SJSA1 (cell line): Measurements from ENCODE around the gene UNC45B. TPM values are rescaled to one million over a fixed set of nuclear protein-coding genes. Genes with fewer than 3 reads are reported as not detected.
"Not testable (repeated sequence)": the region's sequence is repeated elsewhere in the genome, so short reads cannot be mapped to it uniquely, and the experiment has no call there.

Source experiments
- DNase-seq, 2 experiments: peaks; one replicate each; pipeline ENCODE4 v3.0.0-alpha.2; 2015 to 2020; ENCODE audit warnings: low spot score in 2 of 2, low read depth in 1 of 2
- H3K27ac ChIP-seq: fragments of 250-450 bp; sonication (Bioruptor Pico); 2 replicates; pipeline ENCODE4 v1.5.1; 2020; ENCODE audit warnings: mild to moderate bottlenecking, moderate library complexity
- H3K27me3 ChIP-seq: fragments of 250-450 bp; sonication (Bioruptor Pico); replicated peaks from 2 replicates; pipeline ENCODE4 v1.5.1; 2020; ENCODE audit warnings: mild to moderate bottlenecking, moderate library complexity
- H3K36me3 ChIP-seq: fragments of 250-450 bp; sonication (Bioruptor Pico); 2 replicates; pipeline ENCODE4 v1.5.1; 2020; ENCODE audit warnings: mild to moderate bottlenecking
- H3K4me1 ChIP-seq: fragments of 250-450 bp; sonication (Bioruptor Pico); replicated peaks from 2 replicates; pipeline ENCODE4 v1.6.1; 2021; ENCODE audit warnings: mild to moderate bottlenecking
- H3K4me3 ChIP-seq: fragments of 250-450 bp; sonication (Bioruptor Pico); 2 replicates; pipeline ENCODE4 v1.5.1; 2020; ENCODE audit warnings: mild to moderate bottlenecking
- H3K9me3 ChIP-seq: fragments of 250-450 bp; sonication (Bioruptor Pico); replicated peaks from 2 replicates; pipeline ENCODE4 v1.5.1; 2020; ENCODE audit warnings: mild to moderate bottlenecking
- total RNA-seq: library from RNA; depleted of rRNA; stranded (reverse); fragments of >200 nt; shearing (Covaris generic); gene quantifications from 2 replicates; pipeline ENCODE4 v1.2.3, GENCODE V29; 2014

UNC45B gene
- total RNA-seq, 1 experiment from 2014 or later, result not detected

- DNase-seq, result no peak
- no peak overlapping the region for H3K27ac ChIP-seq
Measured at GRCh38 chr17:35129973-35130351, 17.7 kb upstream of the UNC45B start.

GRCh38 chr17:35130392-35130791 is 17.2 kb upstream of the UNC45B start:
- H3K27me3 ChIP-seq, result no peaks in the 10 kb centered on the region
- DNase-seq, result no peak
- peaks cover 43% of the 10 kb centered on the region for H3K36me3 ChIP-seq
- H3K4me3 ChIP-seq, result no peak overlapping the region
- H3K4me1 ChIP-seq, result no peaks in the 10 kb centered on the region
- no peak overlapping the region for H3K27ac ChIP-seq
- no peaks in the 10 kb centered on the region for H3K9me3 ChIP-seq

More at GRCh38 chr17:35129973-35130351, 17.7 kb upstream of the UNC45B start:
- no peaks in the 10 kb centered on the region for H3K9me3 ChIP-seq
- H3K27me3 ChIP-seq, result no peaks in the 10 kb centered on the region
- peaks cover 38% of the 10 kb centered on the region for H3K36me3 ChIP-seq
- no peaks in the 10 kb centered on the region for H3K4me1 ChIP-seq
- H3K4me3 ChIP-seq, result no peak overlapping the region

- H3K27ac ChIP-seq, result no peak overlapping the region
- DNase-seq, result no peak
- no peaks in the 10 kb centered on the region for H3K9me3 ChIP-seq
- H3K4me1 ChIP-seq, result no peaks in the 10 kb centered on the region
- H3K4me3 ChIP-seq, result no peak overlapping the region
- H3K27me3 ChIP-seq, result no peaks in the 10 kb centered on the region
- peaks cover 58% of the 10 kb centered on the region for H3K36me3 ChIP-seq
Measured at GRCh38 chr17:35132099-35132498, 15.5 kb upstream of the UNC45B start.

GRCh38 chr17:35132816-35133550 is 14.6 kb upstream of the UNC45B start:
- Histone ChIP-seq H3K9me3 (no peaks in the 10 kb centered on the region), H3K27ac (no peak overlapping the region), H3K36me3 (peaks cover 65% of the 10 kb centered on the region), H3K4me3 (no peak overlapping the region), H3K27me3 (no peaks in the 10 kb centered on the region), H3K4me1 (no peaks in the 10 kb centered on the region)
- DNase-seq, result no peak

- no peaks in the 10 kb centered on the region for H3K27me3 ChIP-seq
- no peak for DNase-seq
- peaks cover 83% of the 10 kb centered on the region for H3K36me3 ChIP-seq
- H3K4me1 ChIP-seq, result no peaks in the 10 kb centered on the region
- no peak overlapping the region for H3K27ac ChIP-seq
- no peak overlapping the region for H3K4me3 ChIP-seq
- H3K9me3 ChIP-seq, result no peaks in the 10 kb centered on the region
Measured at GRCh38 chr17:35135322-35135721, 12.3 kb upstream of the UNC45B start.

- Histone ChIP-seq H3K27me3 (no peaks in the 10 kb centered on the region), H3K4me3 (no peak overlapping the region), H3K4me1 (peaks cover 5% of the 10 kb centered on the region; the same call in 1 of the 2 replicates), H3K9me3 (no peaks in the 10 kb centered on the region), H3K27ac (no peak overlapping the region), H3K36me3 (peaks cover 67% of the 10 kb centered on the region)
- DNase-seq, result no peak
Measured at GRCh38 chr17:35138218-35138617, 9.4 kb upstream of the UNC45B start.

GRCh38 chr17:35141681-35142466 is 5.7 kb upstream of the UNC45B start, which contains the start of gene NLE1:
Gene NLE1 (minus strand): TSS chr17:35142303. CDS start chr17:35142275, 28 bp downstream.
- Histone ChIP-seq H3K4me3 (peak within 1 kb of the TSS; percentile 79), H3K27me3 (no peaks in the 10 kb centered on the region), H3K27ac (0 out of 2 replicates have a peak within 1 kb of the TSS, but pooled peaks have one; percentile 6), H3K9me3 (no peaks in the 10 kb centered on the region), H3K36me3 (peaks cover 32% of the 10 kb centered on the region), H3K4me1 (peaks cover 5% of the 10 kb centered on the region; the same call in 1 of the 2 replicates)
- DNase-seq, result peak; percentile 69 to 77

GRCh38 chr17:35142467-35142796 is 5.2 kb upstream of the UNC45B start:
- H3K4me3 ChIP-seq, result peak overlapping the region; percentile 79
- no peaks in the 10 kb centered on the region for H3K9me3 ChIP-seq
- H3K36me3 ChIP-seq, result peaks cover 27% of the 10 kb centered on the region

GRCh38 chr17:35144840-35145239 is 2.8 kb upstream of the UNC45B start:
- no peak for DNase-seq
- no peak overlapping the region for H3K4me3 ChIP-seq
- H3K4me1 ChIP-seq, result peaks cover 5% of the 10 kb centered on the region; the same call in 1 of the 2 replicates
- no peaks in the 10 kb centered on the region for H3K9me3 ChIP-seq
- H3K36me3 ChIP-seq, result peaks cover 6% of the 10 kb centered on the region
- H3K27ac ChIP-seq, result no peak overlapping the region
- H3K27me3 ChIP-seq, result no peaks in the 10 kb centered on the region

More at GRCh38 chr17:35142467-35142796, 5.2 kb upstream of the UNC45B start:
- H3K27ac ChIP-seq, result no peak overlapping the region
- DNase-seq, result no peak
- H3K27me3 ChIP-seq, result no peaks in the 10 kb centered on the region
- peaks cover 5% of the 10 kb centered on the region; the same call in 1 of the 2 replicates for H3K4me1 ChIP-seq

- Histone ChIP-seq H3K27me3 (no peaks in the 10 kb centered on the region), H3K27ac (no peak overlapping the region), H3K9me3 (no peaks in the 10 kb centered on the region), H3K4me1 (no peaks in the 10 kb centered on the region), H3K4me3 (no peak overlapping the region), H3K36me3 (peaks cover 5% of the 10 kb centered on the region; the same call in 1 of the 2 replicates)
- DNase-seq, result no peak
Measured at GRCh38 chr17:35146214-35146833, 1.3 kb upstream of the UNC45B start.

GRCh38 chr17:35148144-35148543 is 527 bp downstream of the UNC45B start:
- H3K9me3 ChIP-seq, result no peaks in the 10 kb centered on the region
- H3K27me3 ChIP-seq, result peaks cover 4% of the 10 kb centered on the region; the same call in 1 of the 2 replicates
- H3K36me3 ChIP-seq, result no peaks in the 10 kb centered on the region
- DNase-seq, result no peak
- no peak overlapping the region for H3K4me3 ChIP-seq
- H3K27ac ChIP-seq, result no peak overlapping the region
- H3K4me1 ChIP-seq, result no peaks in the 10 kb centered on the region

- no peak overlapping the region for H3K4me3 ChIP-seq
- no peaks in the 10 kb centered on the region for H3K4me1 ChIP-seq
- no peaks in the 10 kb centered on the region for H3K9me3 ChIP-seq
- H3K27ac ChIP-seq, result no peak overlapping the region
- H3K27me3 ChIP-seq, result peaks cover 4% of the 10 kb centered on the region; the same call in 1 of the 2 replicates
- DNase-seq, result no peak
- H3K36me3 ChIP-seq, result no peaks in the 10 kb centered on the region
Measured at GRCh38 chr17:35149941-35150340, 2.3 kb downstream of the UNC45B start.

GRCh38 chr17:35151080-35151479 is 3.5 kb downstream of the UNC45B start:
- DNase-seq, H3K36me3 ChIP-seq, H3K27me3 ChIP-seq, H3K27ac ChIP-seq, H3K4me3 ChIP-seq, H3K4me1 ChIP-seq, H3K9me3 ChIP-seq: not testable (repeated sequence)
